ENCODE data around the gene SERF2. TPM values are rescaled to one million over a fixed set of nuclear protein-coding genes. Genes with fewer than 3 reads are reported as not detected.

Gene SERF2
- total RNA-seq: 316 and 469 TPM in 2 replicates

DNA sequence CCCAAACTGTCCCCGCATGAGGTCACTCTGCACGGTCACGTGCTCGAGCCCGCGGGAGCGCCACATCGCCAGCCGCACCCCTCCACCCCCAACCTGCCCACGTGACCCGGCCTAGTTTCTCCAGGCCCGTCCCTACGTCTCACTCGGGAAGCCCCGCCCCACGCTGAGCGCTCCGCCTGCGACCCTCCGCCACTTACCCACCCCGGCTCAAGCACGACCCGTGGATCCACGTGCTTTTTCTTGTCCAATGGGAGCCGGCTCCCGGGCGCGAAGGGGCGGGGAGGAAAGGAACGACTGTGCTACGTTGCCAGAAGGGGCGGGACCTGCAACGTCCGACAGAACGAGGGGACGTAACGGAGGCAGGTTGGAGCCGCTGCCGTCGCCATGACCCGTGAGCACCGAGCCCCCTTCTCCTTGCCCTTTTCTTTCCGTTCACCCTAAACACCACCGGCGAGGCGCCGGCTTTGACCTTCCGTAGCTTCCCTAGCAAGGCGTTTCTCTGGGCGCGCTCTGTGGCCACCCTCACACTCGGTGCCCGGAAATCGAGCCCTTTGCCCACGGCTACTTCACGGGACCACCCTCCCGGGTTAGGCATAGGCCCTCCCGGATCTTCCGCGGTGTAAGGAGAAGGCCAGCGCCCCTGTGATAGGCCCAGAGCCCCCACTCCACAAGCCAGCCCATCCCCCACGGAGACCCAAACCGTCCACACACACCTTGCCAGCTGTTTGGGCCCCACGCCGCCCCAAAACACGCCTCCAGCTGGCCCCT lies at the start of gene SERF2:
SERF2 (plus strand) TSS at position 328 of the 768 bp plus-strand sequence; CDS start at position 385, 57 bp downstream.

DNA sequence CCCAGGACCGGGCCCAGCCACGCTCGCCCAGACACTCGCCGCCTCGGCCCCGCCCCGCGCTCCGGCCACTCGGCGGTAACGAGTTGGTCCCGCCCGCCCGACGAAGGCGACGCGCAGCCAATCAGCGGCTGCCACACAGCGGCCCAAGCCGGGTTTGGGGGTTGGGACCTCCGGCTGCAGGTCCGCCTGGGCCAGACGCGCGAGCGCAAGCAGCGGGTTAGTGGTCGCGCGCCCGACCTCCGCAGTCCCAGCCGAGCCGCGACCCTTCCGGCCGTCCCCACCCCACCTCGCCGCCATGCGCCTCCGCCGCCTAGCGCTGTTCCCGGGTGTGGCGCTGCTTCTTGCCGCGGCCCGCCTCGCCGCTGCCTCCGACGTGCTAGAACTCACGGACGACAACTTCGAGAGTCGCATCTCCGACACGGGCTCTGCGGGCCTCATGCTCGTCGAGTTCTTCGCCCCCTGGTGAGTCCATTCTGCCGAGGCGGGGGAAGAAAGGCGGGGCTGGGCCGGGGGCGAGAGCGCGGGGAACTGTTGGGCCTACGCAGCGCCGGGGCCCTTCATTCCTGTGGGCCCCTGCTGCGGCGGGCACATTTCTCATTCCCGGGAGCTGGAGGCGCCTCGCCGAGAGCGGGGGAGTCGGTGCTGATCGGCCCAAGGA lies 45.7 kb upstream of the SERF2 start, which contains the start of gene PDIA3:
PDIA3 (plus strand) TSS at position 194 of the 658 bp plus-strand sequence; CDS start at position 296, 102 bp downstream.

DNA sequence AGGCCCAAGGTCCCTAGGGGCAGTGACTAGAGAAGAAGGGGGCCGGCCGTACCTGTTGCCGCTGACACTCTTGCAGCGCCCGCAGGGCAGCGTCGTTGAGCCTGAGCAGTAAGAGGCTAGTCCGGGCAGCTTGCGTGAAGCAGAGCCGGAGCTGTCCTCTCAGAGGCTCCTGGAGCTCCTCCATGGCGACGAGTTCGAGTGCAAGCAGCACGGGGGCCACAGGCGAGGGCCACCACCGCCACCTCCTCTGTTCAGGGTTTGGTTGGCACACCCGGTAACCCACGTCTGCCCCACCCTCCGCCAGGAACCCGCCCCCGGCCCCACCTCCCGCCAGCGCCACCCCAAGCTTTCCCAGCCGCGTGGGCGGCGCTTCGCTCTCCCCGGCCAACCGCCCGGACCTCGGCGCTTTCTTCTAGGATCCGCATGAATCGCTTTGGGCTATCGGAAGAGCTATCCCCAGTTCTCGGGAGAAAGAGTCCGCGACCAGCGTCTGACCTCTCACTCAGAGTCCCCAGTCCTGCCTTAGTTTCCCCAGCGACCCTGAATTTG lies 15.3 kb upstream of the SERF2 start, which contains the start of gene ELL3:
ELL3 (minus strand) TSS at position 249 of the 549 bp plus-strand sequence; CDS start at position 184, 65 bp downstream.

DNA sequence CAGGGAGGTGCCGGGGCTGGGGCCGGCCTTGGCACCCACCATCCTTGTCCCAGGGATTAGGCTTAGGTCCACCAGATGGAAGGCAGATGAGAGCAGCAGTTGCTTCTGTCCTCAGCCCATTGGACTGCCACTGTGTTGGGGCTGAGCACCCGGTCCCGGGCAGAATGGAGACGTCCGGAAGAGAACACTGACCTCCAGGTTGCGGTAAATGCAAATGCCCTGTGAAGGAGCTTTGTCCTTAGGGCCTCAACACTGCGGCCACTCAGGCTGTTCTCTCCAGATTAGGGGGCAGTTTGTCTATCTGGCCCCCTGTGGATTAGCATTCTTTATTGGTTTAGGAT lies 7.8 kb downstream of the SERF2 start, which contains the start of gene SERINC4:
SERINC4 (minus strand) TSS at position 276 of the 341 bp plus-strand sequence; CDS start at position 42, 234 bp downstream.

DNA sequence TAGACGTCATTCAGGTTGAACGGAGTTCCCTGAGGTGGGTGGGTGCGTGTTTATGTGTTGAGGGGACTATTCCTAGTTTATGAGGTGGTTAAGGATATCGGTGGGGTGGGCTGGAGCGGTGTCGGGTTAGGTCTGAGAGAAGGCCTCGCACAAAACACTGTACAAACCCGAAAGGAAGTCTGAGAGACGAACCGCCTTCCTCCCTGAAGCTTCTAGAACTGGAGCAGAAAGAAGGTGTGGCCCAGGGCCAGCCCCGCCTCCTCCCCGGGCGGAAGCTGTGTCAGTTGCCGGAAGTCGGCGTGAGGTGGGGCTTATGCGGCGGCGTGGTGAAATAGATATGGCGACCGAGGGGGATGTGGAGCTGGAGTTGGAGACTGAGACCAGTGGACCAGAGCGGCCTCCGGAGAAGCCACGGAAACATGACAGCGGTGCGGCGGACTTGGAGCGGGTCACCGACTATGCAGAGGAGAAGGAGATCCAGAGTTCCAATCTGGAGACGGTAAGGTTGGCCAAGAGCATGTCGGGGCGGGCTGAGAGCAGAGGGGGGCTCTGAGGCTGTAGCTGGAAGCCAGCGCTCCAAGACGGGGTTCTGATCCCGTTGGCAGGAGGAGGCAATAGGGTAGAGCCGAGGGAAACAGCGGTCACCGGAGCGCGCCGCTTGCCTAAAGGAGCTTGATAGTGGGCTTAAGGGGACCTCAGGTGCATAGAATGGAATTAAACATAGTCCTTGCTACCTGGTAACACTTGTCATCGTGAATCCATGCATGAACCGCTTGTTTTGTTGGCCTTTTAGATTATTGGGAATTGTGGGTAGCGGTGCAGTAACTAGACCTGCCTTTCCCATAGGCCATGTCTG lies 8.4 kb downstream of the SERF2 start, which contains the start of gene HYPK:
HYPK (plus strand) TSS at position 314 of the 856 bp plus-strand sequence; CDS start at position 338, 24 bp downstream.

DNA sequence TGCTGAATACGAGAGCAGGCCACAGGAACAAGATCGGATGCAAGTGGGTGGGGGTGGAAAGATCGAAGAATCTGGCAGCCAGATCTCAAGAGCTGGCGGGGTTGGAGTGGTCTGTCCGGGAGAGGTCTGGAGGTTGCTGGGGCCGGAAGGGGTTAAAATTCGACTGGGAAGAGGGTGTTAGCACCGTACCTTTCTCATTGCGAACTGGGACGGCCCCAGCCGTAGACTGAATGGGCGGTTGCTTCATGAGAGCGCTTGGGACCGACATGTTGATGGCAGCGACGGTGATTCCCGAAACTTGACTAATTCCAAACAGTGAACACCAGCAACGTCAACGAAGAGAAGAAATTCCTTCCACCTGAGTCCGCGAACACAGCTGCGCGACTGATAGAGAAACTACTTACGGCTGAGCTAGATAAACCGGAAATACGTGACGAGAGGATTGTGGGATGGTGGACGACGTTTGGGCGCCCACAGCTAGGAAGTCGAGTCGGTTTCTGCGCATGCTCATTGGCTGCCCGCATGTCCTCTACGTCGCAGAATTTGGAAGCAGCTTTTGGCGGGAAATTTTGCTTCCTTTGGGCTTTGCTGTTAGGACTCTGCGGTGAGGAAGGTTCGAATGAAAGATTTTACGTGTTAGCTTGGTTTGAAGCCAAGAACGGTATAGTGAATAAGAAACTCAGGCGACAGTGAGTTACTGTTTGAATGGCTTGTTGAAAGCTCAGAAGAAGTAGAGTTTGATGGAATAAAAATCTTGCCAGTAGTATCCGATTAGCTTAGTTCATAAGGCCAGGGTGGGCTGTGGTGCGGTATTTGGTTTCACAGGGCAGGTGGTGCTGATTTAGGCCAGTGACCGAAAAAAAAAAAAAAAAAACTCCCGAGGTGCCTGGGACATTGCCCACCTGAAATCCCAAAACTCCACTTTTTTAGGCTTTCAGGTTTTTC lies 32.5 kb downstream of the SERF2 start, which contains the start of gene MFAP1:
MFAP1 (minus strand) TSS at position 389 of the 945 bp plus-strand sequence; CDS start at position 268, 121 bp downstream.

DNA sequence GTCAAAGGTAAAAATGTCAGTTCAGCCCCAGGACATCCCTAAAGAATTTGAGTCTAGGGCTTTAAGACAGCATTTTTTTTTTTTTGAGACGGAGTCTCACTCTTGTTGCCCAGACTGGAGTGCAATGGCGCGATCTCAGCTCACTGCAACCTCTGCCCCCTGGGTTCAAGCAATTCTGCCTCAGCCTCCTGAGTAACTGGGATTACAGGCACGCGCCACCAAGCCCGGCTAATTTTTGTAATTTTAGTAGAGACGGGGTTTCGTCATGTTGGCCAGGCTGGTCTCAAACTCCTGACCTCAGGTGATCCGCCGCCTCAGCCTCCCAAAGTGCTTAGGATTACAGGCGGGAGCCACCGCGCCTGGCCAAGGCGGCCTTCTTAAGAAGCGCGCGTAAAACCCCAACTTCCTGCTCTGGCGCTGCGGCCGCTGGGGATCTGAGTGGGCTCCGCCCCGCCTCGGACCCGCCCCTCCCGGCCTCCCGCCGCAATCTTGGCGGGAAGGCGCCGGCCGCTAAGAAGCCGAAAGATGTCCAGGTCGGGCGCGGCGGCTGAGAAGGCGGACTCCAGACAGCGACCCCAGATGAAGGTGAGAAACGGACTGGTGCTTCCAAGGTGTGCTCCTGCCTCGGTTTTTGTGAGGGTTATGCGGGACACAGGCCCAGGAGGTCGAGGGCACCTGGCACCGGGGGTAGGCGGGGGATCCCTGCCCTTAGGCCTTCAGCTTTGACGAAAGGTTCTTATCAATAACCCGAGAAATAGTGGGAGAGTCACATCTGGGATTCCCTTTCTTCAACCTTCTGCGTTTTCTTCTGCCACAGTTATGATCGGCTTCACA lies 34.6 kb downstream of the SERF2 start, which contains the start of gene WDR76:
WDR76 (plus strand) TSS at position 495 of the 834 bp plus-strand sequence; CDS start at position 526, 31 bp downstream.

Other genes with a start within 250 kb of the SERF2 start
- gene PPIP5K1, start 202.1 kb upstream of the SERF2 start, total RNA-seq: 21.8 and 23.3 TPM in 2 replicates
- not detected in 2 replicates for gene CKMT1B, start 198.3 kb upstream of the SERF2 start, total RNA-seq
- 0.09 and 0.16 TPM in 2 replicates for gene STRC, start 173.5 kb upstream of the SERF2 start, total RNA-seq
- 1.1 and 1.3 TPM in 2 replicates for gene CATSPER2, start 143.5 kb upstream of the SERF2 start, total RNA-seq
- gene CKMT1A, start 98.5 kb upstream of the SERF2 start, total RNA-seq: 0.16 and 0.26 TPM in 2 replicates
- 77.9 and 95.7 TPM in 2 replicates for gene PDIA3, start 45.9 kb upstream of the SERF2 start, total RNA-seq
- 4.9 and 10.7 TPM in 2 replicates for gene ELL3, start 15.4 kb upstream of the SERF2 start, total RNA-seq
- not detected in 2 replicates for gene SERINC4, start 7.9 kb downstream of the SERF2 start, total RNA-seq
- gene HYPK, start 8.3 kb downstream of the SERF2 start, total RNA-seq: 5.5 and 11.0 TPM in 2 replicates
- gene MFAP1, start 32.4 kb downstream of the SERF2 start, total RNA-seq: 32.0 and 33.7 TPM in 2 replicates
- gene WDR76, start 34.7 kb downstream of the SERF2 start, total RNA-seq: 2.1 and 3.3 TPM in 2 replicates

All from bronchial smooth muscle cell (primary cell).